ENCODE measurements around the gene CDC14C. TPM values are rescaled to one million over a fixed set of nuclear protein-coding genes. Genes with fewer than 3 reads are reported as not detected.

Gene CDC14C
- total and polyA plus RNA-seq, 2 of the 4 experiments (the other 2 are of a cell fraction): under 0.01 TPM; not detected in 1

DNA sequence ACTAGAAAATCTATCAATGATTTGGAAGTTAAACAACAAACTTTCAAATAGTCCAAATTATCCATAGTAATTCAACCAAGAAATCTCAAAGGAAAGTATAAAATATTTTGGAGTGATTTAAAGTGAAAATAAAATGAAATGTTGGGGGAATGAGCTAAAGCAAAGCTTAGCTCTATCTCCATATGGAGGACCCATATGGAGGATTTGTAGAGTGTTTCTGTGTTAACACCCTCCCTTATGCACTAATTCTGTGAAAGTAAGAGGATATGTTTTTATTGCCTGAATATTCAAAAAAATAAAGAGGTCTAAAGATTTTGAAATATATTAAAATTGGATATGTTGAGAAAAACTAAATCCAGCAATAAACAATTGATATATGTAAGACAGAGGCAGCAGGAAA, 31.6 kb downstream of the CDC14C start:
- H3K4me1 ChIP-seq (ENCODE audit: control insufficient read depth, insufficient read depth, low read length): no peaks in the 10 kb centered on the region
- no peak overlapping the region for H3K4me3 ChIP-seq (ENCODE audit: insufficient read depth, low read depth, low read length)
- H2BK15ac ChIP-seq (ENCODE audit: low read depth, low read length): no peak overlapping the region
- H2BK20ac ChIP-seq (ENCODE audit: low read depth, low read length): no peak overlapping the region
- no TSS peak for BruUV-seq (replicated peaks)
- no peak overlapping the region for H4K8ac ChIP-seq (ENCODE audit: low read depth in 2 of 2, low read length in 2 of 2)
- ATAC-seq (ENCODE audit: low read depth): no peak
- H2AK5ac ChIP-seq (ENCODE audit: low read depth, low read length): no peak overlapping the region
- H3K36me3 ChIP-seq (ENCODE audit: control insufficient read depth, insufficient read depth, low read length): no peaks in the 10 kb centered on the region
- H3K4me2 ChIP-seq (ENCODE audit: low read depth, low read length): no peak overlapping the region
- H3K9ac ChIP-seq (ENCODE audit: low read depth, low read length): no peak overlapping the region
- in situ Hi-C loops (cut with MboI; ENCODE audit: low sequenced_read_pairs): no loop called here
- H3K4ac ChIP-seq (ENCODE audit: low read depth, low read length): no peak overlapping the region
- no peaks in the 10 kb centered on the region for H3K9me1 ChIP-seq (ENCODE audit: insufficient read depth, low read length)
- no peaks in the 10 kb centered on the region for H4K20me1 ChIP-seq (ENCODE audit: insufficient read depth, low read length)
- peaks cover 3% of the 10 kb centered on the region for H3K9me3 ChIP-seq (ENCODE audit: control insufficient read depth, insufficient read depth, low read length)
- no peak overlapping the region for H4K91ac ChIP-seq (ENCODE audit: insufficient read depth, low read depth, low read length)
- H3K79me1 ChIP-seq (ENCODE audit: low read depth in 1 of 2, low read length in 2 of 2): no peaks in the 10 kb centered on the region
- POLR2A ChIA-PET (ENCODE audit: unreplicated experiment): no interaction called here
- no peak overlapping the region for H2AK9ac ChIP-seq (replicated peaks; ENCODE audit: low read depth, low read length, poor library complexity)
- H3K56ac ChIP-seq (ENCODE audit: extremely low read depth, insufficient read depth, low read length): no peak overlapping the region
- H3K18ac ChIP-seq (ENCODE audit: low read depth, low read length): no peak overlapping the region
- H3K27me3 ChIP-seq (ENCODE audit: control insufficient read depth, insufficient read depth, low read length): no peaks in the 10 kb centered on the region
- H3K23ac ChIP-seq (ENCODE audit: low read depth, low read length): no peak overlapping the region
- H2BK5ac ChIP-seq (ENCODE audit: low read depth, low read length, poor library complexity, severe bottlenecking): no peak overlapping the region
- no peak overlapping the region for H3K27ac ChIP-seq (ENCODE audit: insufficient read depth, low read length)
- intact Hi-C loops (cut with micrococcal nuclease): no loop called here
- H3K14ac ChIP-seq (replicated peaks; ENCODE audit: low read depth, low read length): no peak overlapping the region
- no peak for TF ChIP-seq MAFK (IDR thresholded peaks at IDR 0.05; ENCODE audit: low read depth, low read length)
- TF ChIP-seq MXI1 (IDR thresholded peaks at IDR 0.05; ENCODE audit: borderline replicate concordance, low read depth, low read length): no peak
- no peak for TF ChIP-seq NFE2L2 (IDR thresholded peaks at IDR 0.05; ENCODE audit: low read depth, low read length)
- no peak for TF ChIP-seq MAZ (IDR thresholded peaks at IDR 0.05; ENCODE audit: borderline replicate concordance, low read depth, low read length)
- TF ChIP-seq CHD1 (IDR thresholded peaks at IDR 0.05; ENCODE audit: low read depth, low read length): no peak
- TF ChIP-seq RCOR1 (IDR thresholded peaks at IDR 0.05; ENCODE audit: insufficient replicate concordance, low read length): no peak
- TF ChIP-seq ELK1 (IDR thresholded peaks at IDR 0.05; ENCODE audit: borderline replicate concordance, low read depth, low read length): no peak
- TF ChIP-seq, protein P1, sequence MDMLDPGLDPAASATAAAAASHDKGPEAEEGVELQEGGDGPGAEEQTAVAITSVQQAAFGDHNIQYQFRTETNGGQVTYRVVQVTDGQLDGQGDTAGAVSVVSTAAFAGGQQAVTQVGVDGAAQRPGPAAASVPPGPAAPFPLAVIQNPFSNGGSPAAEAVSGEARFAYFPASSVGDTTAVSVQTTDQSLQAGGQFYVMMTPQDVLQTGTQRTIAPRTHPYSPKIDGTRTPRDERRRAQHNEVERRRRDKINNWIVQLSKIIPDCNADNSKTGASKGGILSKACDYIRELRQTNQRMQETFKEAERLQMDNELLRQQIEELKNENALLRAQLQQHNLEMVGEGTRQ (IDR thresholded peaks at IDR 0.05; ENCODE audit: low read depth, low read length): no peak
- H4K5ac ChIP-seq (ENCODE audit: low read depth, low read length): no peak overlapping the region
- H2AFZ ChIP-seq (replicated peaks; ENCODE audit: low read length, poor library complexity): no peak overlapping the region
- no peak for DNase-seq
- dilution Hi-C loops (cut with HindIII; ENCODE audit: low sequenced_read_pairs, unreplicated experiment): no loop called here
- CTCF ChIA-PET: no interaction called here
- H2BK120ac ChIP-seq (ENCODE audit: low read depth, low read length): no peak overlapping the region

All from IMR-90 (cell line).